Non-pigmented ciliary epithelial cell (primary cell): ENCODE results near the gene RGS12.

ENCODE experiments used
- DNase-seq: peaks from one replicate; pipeline ENCODE4 v3.0.0-alpha.2; 2010; ENCODE audit warnings: low read depth

RGS12 gene

DNA sequence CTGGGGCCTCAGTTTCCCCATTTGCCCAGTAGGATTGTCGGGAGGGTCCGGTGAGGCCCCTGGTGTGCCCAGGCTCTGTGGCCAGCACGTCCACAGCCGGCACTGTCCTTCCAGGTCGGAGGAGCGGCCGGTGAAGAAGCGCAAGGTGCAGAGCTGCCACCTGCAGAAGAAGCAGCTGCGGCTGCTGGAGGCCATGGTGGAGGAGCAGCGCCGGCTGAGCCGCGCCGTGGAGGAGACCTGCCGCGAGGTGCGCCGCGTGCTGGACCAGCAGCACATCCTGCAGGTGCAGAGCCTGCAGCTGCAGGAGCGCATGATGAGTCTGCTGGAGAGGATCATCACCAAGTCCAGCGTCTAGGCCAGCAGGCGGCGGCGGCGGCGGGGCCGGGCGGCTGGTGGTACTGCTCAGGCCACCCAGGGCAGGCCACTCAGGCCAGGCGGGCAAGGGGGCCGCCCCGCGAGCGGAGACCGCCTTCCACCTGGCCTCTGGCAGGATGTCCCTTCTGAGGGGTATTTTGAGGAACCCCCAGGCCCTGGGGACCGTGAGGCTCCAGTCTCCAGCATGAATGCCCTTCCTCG lies 37.1 kb upstream of the RGS12 start:
- DNase-seq: no peak

DNA sequence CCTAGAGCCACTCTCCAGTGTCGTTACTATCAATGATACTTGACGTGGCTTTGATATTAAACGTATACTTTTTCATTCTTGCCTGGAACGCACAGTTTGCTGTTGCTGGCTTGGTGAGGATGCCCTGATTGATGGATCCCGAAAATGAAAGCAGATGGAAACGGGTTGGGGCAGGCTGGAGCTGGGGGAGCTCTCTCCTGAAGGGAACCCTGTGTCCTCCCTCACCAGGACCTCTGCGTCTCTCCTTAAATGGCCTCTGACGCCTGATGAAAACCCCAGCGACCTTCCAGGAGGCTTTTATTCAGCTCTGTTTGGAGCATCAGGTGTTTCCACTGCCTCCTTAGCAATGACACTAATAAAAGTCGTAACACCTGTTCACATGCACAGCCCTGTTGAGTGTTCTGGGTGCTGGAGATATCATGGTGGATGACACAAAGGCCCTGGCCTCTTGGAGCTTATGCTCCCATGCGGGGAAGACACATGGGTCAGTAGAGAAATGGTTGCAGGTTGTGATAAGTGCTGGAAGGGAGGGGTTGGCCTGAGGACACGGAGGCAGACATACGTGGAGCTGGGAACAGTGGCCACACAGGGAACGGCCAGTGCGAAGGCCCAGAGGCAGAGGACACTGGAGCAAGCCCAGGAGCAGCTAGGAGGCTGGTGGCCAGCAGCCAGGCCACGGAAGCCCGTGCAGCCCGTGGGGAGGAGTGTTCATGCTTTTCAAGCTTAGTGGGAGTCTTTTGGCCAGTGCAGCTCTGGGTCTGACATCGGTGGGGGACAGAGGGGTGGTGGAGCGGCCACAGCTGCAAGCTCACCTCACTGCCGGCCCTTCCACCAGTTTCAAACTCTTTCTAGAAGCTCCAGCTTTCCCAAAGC lies 36.4 kb upstream of the RGS12 start:
- no peak for DNase-seq

DNA sequence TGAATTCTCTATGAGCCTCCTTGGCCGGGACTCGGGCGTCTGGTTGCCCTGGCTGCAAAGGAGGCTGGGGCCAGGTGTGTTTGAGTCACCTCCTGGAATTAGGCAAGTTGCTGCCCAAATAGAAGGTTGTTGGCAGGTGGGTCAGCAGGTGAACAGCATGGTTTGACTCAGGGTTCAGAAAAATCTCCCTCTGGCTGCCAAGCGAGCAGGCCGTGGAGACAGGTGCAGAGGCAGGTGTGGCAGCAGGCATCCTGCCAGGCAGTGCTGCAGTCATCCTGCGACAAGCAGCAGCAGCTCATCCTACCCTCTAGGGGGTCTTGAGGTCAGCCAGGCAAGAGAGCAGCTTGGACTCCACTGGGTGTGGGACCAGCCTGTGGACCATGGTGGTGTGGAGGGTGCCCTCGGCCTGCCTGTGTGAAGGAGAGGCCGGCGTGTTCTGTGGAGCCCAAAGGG lies 35.7 kb upstream of the RGS12 start:
- DNase-seq: no peak

DNA sequence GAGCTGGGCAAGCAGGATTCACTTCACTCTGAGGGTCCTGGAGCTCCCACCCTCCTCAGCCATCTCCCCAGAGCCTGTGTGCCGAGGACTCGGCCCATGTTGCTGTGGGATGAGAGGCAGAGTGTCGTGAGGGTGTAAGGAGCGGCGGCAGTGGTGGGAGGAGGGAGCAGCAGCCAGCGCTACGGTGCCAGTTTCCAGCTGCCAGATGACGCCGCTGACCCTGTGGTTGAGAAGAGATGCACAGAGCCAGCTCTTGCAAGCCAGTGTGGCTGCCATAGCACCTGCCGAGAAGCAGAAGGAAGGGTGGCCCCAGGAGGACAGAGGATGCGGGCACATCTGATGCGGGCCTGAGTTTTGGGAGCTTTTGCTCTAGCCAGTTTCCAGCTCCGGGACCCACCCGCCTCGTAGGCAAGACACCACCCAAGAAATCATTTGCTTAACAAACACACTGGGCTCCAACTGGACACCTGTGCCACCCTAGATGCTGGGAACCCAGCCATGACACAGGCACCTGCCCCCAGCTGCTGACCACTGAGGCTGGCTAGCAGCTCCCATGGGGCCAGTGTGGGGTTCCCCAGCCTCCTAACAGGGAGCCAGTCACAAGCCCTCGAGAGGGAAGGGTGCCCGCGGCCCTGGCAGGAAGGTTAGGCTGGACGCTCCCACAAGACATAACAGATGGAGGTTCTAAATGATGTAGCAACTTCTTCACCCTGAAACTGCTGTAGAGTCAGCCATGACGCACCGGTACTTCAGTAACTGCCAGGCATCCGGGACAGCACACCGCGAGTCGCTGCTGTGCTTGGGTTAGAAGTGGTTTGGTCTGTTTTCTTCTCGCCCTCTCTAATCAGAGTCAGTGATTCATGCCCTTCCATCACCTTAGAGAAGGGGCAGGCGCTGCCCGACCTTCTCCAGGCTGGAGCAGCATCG lies 35.0 kb upstream of the RGS12 start:
- no peak for DNase-seq

DNA sequence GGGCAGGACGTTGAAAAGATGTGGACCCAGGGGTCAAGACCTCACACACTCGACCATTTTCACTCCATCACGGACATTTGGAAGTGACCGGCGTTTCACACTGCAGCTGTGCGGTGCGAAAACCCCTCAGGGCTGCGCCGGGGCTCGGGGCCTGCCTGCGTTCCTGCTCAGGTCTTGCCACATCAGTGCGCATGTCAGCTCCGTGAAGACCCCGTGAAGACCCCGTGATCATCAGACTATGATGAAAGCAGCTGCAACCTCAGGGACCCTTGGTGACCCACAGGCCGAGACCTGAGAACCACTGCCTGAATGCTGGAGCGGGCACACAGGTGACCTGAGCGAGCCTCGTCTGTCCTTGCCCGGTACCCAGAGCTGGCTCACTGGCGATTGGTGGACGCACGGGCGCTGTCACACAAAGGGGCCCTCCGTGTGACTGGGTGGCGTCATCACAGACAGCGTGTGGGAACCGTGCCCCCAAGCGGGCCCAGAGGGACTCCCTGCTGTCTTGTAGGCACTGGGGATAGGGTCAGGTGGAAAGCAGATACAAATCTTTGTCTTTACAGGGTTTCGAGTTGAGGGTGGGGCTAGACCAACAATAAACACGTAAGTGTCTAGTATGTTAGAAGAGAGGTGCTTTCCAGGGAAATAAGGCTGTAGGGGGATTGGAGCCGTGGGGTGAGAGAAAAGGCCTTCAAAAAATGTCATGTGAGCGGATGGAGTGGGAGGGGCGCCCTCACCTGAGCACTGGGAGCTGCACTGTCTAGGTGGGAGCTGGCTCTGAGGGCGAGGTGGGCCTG lies 31.2 kb upstream of the RGS12 start:
- no peak for DNase-seq

DNA sequence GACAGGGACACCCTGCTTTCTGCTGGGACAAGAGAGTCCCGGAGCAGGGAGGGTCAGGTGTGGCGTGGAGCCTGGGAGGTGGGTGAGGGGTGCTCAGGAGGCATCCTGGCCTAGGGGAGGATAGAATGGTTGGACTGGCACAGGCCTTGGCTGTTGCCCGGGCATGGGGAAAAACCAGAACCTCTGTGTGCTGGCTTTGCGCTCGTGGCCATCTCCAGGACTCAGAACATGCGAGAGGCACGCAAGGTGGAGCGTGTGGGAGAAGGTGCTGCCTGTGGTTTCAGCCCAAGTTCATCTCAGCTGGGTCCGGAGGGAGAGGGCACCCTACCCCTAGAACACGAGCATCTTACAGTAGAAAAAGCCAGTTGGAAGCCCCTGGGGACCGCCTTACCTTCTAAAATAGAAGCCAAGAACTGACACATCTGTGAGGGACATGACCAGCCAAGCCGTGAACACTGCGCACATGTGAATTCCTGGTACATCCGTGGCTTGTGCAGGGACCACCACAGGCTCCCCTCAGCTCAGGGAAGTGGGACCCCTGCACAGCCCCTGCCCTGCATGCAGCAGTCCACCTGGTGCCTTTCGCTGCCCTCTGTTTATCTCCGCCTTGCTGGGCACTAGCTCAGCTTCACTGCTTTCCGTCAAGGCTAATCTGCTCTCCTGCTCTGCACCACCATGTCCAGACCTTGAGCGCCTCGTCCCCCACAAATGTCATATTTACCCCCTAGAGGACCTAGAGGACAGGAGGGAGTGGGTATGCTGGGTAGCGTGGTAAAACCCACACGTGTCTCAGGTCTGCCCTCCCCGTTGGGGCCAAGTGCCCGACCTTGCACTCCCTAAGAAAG lies 30.4 kb upstream of the RGS12 start:
- DNase-seq: no peak

DNA sequence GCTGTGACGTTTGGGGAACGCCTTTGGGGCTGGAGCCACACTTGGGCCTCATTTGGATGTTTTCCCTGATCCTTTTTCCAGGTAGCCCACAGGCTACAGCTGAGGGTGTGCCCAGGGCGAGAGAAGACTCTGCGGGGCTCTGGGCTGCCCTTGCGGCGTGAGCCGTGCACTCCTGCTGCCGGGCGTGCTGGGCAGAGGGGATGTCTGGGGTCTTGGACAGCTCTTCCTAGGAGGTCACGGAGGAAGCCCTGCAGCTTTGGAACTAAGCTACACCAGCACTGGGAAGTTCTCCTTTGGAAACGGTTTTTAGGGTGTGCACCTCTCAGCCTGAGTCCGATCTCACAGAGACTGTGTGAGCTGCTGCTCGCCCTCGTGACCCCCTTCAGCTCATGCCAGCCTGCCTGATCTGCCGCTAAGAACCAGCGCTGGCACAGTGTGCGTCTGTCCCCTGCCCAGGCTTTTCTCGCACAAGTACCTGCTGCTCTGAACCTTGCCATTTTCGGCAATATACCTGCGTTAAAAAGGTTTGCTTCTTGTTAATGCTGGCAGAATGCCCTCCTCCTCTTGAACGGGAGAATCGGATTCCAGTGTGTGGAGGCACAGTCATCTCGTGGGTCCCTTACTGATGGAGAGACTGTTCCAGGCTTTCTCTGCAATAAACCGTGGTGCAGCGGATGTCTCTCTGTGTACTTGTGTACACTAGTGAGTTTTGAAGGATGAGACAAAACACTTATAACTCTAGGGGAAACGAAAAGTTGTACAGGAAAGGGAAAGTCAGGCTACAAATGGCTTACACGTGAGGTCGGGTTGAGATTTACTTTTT lies 29.6 kb upstream of the RGS12 start:
- no peak for DNase-seq

DNA sequence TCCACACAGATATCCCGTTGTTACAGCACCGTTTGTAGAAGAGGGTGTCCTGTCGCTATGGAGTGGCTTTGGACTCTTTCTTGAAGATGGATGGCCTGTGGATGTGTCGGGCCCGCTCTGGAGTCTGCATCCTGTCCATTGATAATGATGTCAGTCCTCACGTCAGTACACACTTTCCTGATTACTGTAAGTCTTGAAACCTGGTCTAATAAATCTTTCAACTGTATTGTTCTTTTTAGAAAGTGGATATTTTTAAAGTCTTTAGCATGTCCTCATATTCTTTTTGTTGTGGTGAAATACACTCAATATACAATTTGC lies 29.0 kb upstream of the RGS12 start:
- no peak for DNase-seq

DNA sequence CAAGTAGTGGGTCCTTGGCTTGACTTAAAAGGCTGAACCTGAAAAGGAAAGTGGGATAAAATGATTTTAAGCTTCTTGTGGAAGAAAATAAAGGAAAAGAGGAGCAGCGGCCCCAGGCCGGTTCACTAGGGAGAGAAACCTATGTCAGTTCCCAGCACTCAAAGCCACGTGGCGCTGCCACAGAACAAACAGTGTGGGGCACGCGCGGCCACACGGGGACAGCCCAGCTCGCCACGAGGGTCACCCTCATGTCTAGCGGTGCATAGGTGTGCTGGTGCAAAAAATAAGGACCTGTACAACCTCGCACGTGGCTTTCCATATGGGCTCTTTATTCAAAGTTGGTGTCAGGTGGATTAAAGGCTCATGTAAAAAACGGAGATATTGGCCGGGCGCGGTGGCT lies 26.7 kb upstream of the RGS12 start:
- no peak for DNase-seq

DNA sequence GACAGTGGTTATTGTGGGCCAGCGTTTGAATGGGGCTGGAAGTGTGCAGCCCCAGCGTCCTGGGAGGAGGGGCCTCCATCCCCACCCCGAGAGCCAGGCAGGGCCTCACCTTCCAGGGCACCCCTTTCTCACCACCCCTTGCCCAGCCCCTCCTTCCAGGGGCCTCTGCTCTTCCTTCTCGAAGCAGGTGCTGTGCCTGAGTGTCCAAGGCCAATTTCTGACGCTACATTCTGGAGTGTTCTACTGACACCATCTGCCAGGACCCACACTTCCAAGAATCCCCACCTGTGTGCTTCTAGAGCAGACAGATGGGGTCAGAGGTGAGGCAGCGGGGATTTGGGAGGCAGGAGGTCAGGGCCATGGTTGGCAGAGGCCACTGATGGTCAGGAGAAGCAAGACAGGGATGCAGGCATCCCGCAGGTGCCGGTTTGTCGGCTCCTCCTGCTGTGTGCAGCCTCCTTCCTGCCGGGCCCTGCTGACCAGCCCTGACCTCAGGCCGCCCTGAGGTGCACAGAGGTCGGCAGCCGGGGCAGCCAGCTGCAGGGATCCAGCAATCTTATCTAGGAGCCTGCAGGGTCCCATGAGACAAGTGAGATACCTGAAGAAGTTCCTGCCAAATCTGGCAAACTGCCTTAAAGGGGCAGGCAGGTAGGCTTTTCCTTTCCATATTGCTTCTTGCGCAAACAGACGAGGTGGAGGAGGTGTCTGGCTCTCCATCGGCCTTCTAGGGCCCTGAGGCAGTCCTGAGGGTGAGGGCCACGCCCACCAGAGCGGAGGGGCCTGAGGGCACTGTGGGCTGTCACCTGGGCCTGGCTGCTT lies 25.0 kb upstream of the RGS12 start:
- DNase-seq: no peak

DNA sequence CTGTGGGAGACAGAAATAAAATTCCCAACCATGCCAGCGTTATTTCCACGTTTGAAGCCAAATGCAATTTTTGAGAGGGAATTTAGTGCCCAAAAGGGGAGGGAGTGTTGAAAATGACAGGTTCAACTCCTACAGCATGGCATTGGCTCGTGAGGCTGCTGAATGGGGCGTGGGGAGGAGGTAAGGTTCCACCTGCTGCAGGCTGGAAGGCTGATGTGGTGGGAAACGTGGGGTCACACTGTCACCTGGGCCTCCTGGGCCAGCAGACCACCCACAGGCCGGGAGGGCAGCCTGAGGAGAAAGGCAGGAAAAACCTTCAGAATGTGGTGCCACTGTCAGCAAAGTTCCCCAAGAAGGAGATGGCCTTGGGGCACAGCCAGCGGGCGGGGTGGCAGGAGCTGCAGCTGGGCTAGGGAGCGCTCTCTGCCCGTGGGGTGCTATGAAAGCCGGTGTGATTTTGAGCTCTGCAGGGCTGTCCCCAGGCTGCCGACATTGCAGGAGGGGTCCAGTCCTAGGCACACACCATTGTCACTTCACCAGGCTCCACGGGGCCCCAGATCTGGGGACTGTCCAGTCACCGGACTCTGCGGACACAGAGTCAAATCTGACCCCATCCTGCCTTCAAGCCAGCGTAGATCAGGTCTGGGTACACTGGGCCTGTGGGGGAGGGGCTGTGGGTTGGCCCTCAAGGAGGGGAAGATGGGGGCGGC lies 24.3 kb upstream of the RGS12 start:
- no peak for DNase-seq

DNA sequence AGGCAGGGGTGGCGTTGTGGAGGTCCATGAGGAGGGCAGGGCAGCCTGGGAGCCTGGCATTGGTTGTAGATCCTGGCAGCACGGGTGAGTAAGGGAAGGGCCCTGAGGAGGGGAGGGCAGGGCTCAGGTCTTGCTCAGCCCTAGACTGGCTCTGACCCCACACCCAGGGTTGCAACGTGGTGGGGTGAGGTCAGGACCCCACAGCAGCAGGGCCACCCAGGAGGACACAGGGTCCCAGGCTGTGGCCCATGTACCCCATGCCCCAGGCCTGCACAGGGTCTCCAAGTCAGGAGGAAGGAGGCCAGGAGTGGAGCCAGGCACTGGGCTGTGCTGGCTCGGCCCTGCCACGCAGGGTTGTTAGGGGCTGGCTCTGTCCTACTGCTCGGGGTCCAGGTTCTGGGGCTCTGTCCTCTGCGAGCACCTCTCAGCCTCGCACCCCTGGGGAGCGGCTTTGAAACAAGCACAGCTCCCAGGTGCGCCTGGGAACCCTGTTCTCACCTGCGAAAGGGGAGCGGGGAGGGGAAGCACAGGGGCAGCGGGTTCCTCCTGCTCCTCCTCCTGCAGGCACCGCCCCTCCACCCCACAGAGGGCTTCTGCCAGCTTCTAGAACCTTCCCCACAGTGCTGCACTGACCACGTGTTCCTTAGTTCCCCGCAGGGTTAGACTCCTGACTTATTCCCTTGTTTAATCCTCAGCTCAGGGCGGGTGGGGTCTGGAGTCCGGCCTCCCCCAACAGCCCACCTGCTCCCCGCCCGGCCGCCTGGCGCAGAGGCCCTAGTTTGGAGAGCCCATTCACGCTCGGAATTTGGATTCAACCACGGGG lies 23.5 kb upstream of the RGS12 start:
- no peak for DNase-seq

DNA sequence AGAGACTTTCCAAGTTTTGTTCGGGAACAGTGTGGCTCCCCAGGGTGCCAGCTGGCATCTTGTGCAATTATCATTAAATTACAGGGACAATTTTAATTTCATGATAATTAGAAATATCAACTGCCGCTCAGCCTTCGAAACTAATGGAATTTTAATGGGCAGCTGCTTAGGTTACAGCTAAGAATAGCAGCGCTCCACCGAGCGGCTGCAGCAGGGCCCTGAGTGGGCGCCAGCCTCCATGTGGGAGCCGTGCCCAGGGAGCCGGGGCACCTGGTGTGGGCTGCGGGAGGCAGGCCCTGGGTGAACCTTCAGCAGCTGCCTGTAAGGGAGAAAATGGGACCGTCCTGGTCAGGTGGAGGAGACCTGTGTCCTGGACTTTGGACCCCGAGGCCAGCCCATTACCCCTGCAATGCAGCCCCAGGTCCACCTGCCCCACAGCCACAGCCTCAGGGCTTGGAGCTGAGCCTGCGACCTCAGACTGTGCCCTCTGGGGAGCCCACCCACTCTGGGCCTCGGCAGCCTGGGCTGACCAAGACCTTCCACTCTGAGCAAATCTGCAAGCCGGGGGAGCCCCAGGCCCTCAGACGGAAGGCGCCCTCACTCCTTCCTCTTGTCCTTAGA lies 22.7 kb upstream of the RGS12 start:
- DNase-seq: no peak

DNA sequence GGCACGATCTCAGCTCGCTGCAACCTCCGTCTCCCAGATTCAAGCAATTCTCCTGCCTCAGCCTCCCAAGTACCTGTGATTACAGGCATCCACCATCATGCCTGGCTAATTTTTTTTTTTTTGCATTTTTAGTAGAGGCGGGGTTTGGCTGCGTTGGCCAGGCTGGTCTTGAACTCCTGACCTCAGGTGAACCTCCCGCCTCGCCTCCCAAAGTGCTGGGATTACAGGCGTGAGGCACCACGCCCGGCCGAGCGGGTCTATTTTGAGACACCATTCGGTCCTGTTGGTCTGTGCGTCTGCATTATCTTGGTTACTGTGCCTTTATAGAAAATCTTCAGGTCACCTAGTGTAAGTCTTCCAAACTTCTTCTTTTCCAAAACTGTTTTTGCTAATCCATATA lies 21.7 kb upstream of the RGS12 start:
- DNase-seq: no peak

DNA sequence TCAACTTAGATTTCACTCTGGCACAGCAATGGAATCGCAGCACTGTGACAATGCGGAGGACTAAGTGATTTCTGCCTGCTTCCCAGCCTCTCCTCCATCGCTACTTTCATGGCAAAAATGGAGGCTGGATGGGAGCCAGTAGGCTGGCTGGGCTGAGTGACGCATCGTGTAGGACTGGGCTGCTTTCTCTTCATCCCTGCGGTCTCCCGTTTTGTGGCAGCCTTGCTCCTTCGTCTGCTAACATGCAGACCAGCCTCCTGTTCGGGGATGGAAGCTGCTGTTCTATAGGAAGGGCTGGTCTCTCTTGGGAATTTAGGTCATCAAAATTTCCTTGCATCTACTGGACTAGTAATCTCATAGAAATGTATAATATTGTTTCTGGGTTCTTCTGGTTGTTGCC lies 15.8 kb upstream of the RGS12 start:
- DNase-seq: no peak

DNA sequence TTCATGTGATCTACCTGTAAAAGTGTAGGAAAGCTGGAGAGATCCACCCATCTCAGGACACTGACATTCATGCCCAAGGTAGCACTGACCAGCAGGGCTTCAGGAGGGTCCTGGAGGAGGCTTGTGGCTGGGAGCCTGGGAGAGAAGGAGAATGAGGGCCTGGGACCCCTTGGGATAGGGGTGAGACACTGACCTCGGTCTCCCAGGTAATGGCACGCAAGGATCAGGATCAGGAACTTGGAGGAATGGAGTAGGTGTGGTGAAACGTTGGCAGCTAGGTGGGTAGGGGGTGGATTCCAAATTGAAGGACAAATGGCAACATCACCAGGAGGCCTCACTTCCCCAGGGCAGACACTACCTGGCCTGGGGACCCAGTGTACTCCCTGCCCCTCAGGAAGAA lies 12.4 kb upstream of the RGS12 start:
- no peak for DNase-seq

DNA sequence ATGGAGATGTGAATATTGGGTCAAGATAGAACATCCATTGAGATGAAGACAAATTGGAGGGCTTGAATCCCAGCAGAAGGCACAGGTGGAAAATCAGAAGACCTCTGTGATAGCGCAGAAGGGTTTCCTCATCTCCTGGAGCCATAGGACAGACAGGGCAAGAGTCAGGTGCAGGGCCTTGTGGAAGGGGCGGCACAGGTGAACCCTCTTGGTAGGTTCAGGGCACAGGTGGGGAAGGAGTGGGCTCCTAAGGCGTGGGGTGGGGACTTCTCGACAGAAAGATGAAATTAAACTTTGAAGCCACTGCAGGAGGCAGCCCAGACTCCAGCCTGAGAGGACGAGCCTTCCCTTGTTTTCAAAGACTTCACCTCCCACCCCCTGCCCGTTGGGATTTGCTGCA lies 9.3 kb upstream of the RGS12 start:
- DNase-seq: no peak
